Fibroblast of upper back skin (primary cell): ENCODE data around the gene ZHX3.

Experiments used
- DNase-seq: peaks from one replicate; pipeline ENCODE4 v3.0.0-alpha.2; 2013

The ZHX3 gene

DNA sequence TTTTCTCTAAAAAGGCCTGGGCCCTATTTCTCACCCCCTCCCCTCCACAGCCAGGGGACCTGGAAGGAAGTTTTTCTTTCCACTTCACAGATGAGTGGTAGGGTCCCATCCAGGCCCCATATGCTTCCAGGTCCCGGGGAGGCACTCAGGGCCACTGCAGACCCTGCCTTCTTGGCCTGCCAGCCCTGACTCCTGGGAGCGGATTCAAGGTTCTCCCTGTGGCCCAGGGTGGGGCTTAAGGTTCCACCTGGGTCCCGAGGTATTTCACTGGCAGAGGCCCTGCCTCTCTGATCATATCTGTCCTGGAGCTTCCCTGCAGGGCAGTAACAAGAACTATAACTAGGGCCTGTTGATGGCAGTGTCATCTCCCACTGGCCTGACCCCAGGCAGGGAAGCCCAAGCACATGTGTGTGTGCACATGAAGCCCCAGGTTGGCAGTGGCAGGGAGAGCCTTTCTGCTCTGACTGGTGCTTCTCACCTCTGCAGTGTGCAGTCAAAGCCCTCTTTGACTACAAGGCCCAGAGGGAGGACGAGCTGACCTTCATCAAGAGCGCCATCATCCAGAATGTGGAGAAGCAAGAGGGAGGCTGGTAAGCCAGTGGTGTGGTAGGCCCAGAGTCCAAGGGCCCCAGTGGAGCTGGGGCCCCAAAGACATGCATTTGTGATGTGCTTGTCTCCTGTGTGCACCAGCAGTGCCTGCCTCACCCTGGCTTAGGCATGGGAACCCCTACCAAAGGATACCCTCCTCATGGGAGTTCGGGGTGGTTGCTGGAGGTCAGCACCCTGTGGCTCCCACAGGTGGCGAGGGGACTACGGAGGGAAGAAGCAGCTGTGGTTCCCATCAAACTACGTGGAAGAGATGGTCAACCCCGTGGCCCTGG is 149.0 kb downstream of the ZHX3 start:
- no peak for DNase-seq

DNA sequence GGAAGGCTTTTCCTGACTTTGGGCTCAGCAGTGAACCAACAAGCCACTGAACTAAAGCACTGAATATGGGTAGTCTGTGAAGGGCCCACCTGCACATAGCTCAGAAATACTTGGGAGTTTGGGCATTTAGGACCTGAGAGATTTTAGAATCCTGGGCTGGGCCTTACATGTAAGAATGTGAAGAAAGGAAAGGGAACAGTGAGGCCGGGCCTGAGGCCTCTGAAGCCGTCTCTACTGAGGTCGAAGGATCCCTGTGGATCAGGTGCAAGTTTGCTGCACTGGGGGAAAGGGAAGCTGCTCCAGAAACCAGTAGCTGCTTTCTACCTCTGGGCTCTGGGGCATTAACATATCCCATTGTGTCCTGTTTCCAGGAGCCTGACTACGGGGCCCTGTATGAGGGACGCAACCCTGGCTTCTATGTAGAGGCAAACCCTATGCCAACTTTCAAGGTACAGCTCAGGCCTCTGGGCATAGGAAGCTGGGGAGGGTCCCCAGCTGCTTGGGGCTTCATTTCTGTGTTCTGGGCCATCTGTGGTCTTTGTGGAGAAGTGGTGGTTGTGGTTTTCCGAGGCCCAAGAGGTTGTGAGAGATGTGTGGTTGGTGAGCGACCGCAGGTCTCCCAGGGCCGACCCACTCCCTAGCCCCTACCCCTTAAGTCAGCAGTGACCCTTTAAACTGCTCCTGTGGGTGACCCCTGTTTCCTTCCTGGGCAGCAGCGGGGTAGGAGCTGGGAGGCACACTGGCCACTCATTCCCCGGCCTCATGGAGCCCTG is 149.9 kb downstream of the ZHX3 start:
- no peak for DNase-seq

DNA sequence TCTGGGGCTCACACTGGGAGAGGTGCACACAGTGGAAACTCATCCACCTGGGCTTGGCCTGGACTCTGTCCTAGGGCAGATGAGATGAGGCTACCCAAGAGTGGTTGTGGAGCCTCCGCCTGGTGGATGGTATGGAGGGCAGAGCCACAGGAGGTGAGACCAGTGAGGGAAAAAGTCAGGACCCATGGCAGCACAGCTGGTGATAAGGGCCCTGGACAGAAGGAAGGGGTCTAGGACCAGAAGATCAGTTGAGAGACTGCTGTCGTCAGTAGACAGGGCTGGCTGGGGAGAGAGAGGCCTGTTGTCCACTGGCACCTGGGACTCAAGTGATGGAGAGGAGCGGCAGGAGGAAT is 150.4 kb downstream of the ZHX3 start:
- no peak for DNase-seq

DNA sequence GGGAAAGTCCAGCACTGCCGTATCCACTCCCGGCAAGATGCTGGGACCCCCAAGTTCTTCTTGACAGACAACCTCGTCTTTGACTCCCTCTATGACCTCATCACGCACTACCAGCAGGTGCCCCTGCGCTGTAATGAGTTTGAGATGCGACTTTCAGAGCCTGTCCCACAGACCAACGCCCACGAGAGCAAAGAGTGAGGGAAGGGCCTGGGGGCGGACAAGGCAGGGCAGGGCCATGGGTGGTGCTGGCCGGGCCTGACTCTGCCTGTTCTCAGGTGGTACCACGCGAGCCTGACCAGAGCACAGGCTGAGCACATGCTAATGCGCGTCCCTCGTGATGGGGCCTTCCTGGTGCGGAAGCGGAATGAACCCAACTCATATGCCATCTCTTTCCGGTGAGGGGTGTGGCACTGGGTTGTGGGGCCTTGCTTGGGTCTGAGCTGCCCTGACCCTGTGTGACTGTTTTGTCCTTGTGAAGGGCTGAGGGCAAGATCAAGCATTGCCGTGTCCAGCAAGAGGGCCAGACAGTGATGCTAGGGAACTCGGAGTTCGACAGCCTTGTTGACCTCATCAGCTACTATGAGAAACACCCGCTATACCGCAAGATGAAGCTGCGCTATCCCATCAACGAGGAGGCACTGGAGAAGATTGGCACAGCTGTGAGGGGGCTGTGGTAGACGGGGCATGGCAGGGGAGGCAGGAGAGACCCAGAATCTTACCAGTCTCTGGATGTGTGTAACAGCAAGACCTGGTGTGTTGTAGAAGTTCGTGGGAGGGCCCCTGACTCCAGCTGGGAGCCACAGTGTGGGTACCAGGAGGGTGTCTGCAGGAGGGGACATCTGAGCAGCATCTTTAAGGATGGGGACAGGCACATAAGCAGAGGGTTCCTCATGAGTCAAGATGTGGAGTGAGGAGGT is 151.1 kb downstream of the ZHX3 start:
- no peak for DNase-seq

DNA sequence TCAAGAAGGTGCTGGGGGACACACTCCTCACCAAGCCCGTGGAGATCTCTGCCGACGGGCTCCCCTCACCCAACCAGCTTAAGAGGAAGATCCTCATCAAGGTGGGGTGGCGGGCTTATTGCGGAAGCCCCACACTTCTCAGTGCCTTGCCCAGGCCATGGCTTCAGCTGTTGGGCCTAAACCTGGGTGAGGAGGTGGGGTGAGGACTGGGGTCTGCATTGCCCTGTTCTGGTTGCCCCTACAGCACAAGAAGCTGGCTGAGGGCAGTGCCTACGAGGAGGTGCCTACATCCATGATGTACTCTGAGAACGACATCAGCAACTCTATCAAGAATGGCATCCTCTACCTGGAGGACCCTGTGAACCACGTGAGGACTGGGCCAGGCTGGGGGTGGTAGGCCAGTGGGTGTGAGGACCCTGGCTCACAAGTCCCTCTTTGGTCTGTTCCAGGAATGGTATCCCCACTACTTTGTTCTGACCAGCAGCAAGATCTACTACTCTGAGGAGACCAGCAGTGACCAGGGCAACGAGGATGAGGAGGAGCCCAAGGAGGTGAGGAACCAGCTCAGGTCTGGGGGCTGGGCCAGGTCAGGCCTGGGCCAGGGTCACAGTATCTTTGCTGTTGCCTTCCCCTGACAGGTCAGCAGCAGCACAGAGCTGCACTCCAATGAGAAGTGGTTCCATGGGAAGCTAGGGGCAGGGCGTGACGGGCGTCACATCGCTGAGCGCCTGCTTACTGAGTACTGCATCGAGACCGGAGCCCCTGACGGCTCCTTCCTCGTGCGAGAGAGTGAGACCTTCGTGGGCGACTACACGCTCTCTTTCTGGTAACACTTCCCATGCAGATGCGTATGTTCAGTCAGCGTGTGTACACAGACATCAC is 152.3 kb downstream of the ZHX3 start:
- DNase-seq = no peak

DNA sequence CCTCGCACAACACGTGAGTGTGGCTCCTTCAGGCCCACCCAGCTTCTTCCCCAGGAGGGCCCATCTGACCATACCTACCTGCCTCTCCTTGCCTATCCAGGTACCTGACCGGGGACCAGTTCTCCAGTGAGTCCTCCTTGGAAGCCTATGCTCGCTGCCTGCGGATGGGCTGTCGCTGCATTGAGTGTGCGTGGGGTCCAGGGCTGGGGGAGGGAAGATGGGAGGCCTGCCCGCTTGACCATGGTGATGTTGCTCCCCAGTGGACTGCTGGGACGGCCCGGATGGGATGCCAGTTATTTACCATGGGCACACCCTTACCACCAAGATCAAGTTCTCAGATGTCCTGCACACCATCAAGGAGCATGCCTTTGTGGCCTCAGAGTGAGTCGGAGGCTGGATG is 153.7 kb downstream of the ZHX3 start:
- no peak for DNase-seq

DNA sequence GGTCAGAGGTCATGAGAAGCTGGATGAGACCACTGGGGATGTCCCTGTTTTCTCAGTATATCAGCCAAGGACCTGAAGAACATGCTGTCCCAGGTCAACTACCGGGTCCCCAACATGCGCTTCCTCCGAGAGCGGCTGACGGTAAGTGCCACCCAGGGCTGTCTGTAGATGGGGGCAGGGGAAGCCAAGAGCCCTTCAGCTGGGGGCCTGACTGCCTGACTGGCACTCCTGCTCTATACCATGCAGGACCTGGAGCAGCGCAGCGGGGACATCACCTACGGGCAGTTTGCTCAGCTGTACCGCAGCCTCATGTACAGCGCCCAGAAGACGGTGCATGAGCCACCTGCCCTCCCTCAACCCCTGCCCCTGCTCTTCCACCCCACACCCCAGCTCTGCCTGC is 155.1 kb downstream of the ZHX3 start:
- no peak for DNase-seq

DNA sequence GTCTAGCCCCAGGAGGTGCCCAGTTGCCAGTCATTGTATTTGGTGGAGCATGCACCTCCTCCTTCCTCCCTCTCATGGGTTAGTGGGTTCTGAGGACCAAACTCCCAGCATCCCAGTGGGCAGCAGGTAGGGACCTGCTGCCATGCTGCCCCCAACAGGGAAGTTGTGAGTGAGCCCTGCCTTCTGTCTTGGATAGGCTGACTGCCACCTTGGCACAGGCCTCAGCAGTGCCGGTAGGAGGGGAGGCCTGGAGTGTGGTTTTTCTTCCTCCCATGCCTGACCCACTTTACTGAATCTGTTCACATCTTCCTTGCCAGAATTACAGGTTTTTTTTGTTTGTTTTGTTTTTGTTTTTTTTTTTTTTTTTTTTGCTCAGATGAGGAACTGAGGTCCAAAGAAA is 155.6 kb downstream of the ZHX3 start:
- no peak for DNase-seq

DNA sequence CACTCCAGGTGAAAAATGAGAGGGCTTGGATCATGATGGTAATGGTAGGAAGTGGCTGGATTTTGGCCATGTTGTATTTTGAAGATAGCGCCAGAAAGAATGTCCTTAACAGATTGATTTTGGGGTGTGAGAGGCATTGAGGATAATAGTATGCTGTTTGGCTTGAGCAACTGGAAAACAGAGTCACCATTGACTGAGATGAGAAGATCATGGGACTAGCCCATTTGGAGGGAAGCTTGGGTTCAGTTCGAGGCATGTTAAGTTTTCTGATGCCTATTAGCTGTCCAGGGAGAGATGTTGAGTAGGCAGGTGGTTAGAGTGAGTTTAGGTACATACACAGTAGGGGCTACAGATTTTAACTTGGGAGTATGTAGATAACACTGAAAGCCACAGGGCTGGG is 156.8 kb downstream of the ZHX3 start:
- DNase-seq = no peak

DNA sequence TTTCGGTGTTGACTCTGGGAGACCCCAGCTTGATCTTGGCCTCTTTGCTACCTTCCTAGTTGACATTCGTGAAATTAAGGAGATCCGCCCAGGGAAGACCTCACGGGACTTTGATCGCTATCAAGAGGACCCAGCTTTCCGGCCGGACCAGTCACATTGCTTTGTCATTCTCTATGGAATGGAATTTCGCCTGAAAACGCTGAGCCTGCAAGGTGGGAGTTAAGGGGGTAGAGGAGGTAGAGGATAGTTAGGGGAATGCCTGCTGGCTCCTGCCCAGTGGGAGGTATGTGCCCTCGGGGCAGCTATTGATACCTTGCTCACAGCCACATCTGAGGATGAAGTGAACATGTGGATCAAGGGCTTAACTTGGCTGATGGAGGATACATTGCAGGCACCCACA is 158.0 kb downstream of the ZHX3 start:
- DNase-seq = no peak

DNA sequence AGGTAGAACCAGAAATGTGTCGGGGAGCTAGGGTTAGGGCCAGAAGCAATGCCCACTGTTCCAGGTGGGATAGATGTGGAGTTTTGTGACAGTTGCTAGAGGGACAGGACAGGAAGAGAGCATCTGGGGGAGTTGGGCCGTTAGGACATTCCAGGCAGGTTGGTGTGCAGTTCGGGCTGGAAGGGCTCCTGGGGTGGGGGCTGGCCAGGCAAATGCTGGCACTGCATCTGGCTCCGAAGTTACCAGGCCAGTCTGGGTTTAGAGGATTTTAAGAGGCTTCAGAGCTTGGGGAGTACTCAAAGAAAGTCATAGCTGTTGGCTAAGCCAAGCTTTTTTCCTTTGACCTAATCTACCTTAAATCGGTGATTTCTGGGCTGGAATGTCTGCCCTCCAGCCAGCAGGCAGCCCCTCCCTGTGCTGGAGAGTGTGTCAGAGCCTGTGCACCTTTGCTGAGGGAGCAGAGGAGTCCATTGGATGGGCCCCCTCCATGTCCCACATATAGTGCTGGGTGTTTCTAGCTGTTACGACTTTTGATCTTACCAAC is 159.4 kb downstream of the ZHX3 start:
- DNase-seq = no peak

DNA sequence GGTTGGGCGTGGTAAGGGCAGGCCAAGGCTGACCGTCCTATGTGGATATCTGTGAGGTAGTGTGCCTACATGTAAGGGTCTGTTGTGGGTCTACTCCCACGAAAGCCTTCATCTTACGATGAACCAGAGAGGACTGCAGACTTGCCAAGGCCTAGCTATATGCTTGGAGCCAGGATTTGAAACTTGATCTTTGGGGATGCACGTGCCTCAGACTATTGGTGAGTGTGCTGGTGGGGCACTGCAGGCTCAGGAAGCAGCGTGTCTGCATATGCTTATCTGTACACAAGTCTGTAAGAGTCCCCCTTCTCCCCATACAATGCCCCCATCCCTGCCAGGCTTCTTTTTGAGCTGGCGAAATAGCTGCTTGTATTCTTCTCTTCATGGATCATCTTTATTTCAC is 162.3 kb downstream of the ZHX3 start:
- no peak for DNase-seq

DNA sequence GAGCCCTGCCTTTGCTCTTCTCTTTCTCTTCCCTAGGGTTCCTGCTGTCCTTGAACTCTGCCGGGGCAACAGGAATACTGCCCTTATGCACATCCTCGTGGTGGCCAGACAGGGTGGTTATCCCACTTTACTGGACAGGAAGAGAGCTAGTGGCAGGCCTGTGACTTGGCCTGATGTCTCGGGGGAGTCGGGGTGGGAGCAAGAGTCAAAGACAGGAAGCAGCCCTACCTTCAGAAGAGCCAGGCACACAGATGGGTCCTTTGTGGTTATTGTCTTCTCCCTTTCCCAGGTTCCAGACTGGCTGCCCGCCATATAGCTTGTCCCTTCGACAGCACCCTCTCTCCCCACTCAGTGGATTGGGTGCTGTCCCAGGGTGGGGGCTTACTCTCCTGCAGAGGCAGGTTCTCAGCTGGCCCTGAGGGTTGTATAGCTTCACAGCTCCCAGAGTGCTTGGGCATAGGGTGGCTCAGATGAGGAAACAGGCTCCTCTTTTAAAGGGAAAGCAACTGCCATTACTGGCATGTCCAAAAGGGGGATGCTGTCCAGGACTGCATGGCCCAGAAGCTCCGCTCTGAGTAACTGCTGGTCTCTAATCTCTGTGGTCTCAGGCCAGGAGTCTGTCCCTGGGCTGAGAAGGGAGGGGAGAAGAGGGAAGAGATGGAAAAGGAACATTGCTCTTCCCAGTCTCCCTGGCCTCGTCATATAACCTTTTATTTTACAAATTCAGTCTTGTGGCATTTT is 162.9 kb downstream of the ZHX3 start:
- no peak for DNase-seq

DNA sequence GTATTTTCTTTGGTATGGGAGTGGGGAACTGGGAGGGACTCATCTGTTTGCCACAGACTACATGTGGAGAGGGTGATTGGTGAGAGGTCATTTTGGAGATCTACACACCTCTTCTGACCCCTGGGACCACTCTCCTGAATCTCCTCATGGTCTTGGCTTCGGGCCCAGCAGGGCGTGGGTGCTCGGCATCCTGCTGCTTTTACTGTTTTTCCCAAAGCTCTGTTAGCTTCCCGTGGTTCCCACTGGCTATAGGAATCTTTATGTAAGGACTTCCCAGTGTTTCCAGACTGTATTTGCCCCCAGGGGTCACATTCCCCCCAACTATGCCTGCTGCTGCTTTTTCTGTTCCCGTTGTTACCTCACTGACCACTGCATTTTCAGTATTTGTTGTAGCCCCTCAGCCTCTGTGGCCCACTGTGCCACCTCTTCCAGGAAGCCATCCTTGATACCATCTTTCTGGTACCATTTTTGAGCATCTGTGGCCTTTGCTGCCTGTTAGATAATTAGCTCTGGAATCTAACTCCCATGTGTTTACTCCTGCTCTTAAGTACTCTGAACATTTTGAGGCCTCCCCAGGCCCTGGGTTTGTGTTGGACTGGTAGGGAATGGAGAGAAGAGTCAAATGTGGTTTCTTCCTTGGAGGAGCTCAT is 165.3 kb downstream of the ZHX3 start:
- no peak for DNase-seq

DNA sequence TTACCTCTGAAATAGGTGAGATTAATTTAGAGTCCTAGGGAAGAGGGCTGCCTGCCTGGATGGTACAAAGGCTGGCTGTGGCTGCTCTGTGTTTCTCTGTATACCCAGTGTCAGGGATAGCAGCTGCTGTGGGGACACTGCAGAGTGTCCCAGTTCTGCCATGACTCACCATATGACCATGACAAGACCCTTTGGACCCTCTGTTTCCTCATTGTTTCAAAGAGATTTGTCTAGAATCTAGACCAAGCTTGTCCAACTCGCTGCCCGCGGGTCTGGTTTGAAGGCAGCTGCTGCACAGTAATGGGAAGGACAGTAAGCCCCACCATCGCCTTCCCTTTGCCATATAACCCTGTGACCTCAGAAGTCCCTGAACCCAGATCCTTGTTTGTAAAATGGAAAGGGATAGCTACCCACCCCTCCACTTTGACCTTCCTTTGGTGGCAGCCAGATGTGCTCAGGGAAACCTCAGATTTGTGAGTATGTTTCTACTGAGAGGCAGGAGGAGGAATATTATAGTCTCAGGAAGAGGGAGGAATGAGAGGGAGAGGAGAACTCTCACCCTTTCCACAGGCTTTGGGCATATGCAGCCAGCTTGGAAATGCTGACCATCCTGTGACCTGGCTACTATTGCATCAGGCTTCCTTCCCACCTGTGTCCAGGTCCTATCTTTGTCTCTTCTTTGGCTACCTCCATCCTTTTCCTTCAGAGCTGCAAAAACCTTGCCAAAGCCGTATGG is 166.2 kb downstream of the ZHX3 start:
- DNase-seq = no peak

DNA sequence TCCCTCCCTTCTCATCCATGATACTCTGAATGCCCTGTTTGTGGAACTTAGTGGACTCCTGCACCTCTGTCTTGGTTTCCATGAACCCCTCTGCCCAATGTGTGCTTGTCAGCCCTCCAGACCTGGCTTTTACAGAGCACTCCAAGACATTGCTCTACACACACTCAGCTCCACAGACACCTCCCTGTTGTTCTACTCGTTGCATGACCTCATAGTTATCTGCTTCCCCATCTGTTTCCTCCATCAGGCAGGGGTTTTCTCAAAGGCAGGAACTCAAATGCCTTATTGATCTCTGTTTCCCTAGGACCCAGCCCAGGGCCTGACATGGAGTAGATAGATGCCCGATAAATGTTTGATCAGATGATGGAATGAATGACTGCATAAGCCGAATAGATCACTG is 166.9 kb downstream of the ZHX3 start:
- DNase-seq = no peak

DNA sequence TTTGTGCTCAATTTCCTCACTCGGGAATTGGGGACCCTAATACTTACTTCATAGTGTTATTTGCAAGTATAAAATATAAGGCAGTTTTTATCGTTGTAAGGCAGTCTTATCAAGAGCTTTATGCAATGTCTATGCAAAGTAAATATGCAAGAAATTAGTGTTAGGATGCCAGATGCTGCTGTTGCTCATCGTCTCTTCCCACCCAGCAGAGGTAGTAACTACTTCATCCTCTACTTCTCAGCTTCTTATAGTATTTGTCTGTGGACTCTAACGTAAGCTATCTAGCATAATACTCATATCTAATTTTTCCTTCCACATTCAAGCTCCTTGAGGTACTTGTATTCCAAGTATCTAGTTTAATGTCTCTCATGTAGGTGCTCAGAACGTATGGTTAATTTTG is 168.6 kb downstream of the ZHX3 start:
- no peak for DNase-seq

DNA sequence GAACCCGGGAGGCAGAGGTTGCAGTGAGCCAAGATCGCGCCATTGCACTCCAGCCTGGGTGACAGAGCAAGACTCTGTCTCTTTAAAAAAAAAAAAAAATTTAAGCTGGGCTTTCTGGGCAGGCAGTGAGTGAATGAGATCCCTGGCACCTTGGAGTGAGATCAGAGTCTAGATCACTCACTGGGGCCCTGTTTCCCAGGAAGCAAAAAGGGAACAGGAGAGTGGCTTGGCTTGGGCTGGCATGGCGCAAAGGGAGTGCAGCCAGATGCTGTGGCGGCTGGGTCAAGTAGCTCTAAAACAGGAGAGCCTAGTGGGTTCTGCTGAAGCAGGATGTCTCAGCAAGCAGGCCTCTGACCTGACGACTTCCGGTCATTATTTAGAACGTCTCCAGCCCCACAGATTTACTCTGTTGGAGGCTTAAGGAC is 169.8 kb downstream of the ZHX3 start:
- DNase-seq = no peak

DNA sequence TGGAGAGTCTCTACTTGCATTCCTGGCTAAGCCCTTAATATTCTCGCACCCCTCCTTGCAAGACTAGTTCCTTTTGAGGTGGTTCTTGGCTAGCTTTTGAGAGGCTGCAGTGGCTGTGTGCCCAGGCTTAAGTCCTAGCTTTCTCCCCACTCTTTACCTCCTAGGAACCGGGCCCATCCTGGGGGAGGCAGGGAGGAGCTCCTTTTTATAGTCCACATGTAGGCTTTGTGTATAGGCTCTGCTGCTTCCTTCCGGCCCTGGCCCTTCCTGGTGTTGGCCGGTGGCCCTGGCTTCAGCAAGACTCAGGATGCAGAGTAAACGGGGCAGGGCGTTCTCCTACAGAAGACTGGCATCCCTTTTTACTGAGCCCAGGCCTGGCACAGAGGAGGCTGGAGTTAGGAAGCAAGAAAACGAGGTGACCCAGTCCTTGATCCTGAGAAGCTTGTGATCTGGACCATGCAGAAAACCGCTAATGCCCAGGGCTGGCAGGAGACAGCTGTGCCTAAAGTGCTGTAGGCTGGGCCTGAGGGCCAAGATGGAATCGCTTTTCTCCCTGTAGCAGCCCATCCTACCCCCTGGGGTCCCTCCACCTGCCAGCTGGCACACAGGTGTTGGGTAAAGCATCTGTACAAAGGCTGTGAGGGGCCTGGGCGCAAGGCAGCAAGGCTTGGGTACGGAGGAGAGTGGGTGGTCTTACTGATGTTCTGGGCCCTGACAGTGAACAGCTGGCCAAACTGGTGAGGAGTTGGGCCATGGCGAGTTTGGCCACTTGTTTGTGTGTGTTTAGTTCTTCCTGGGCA is 171.5 kb downstream of the ZHX3 start:
- no peak for DNase-seq
